Parathyroid adenoma (tissue), 2 donors: ENCODE measurements around the gene CDH12.

Experiments used
- H2AFZ ChIP-seq: fragments of 300-600 bp; sonication (generic); one replicate; pipeline ENCODE4 v1.7.0; 2017; ENCODE audit warnings: antibody characterized with exemption, mild to moderate bottlenecking
- H3K27ac ChIP-seq: fragments of 300-600 bp; sonication (generic); one replicate; pipeline ENCODE4 v1.7.0; 2017
- H3K27me3 ChIP-seq: fragments of 300-600 bp; sonication (generic); one replicate; pipeline ENCODE4 v1.7.0; 2017; ENCODE audit warnings: low read length; ENCODE audit not compliant: control insufficient read depth, insufficient read depth
- H3K36me3 ChIP-seq: fragments of 300-600 bp; sonication (generic); one replicate; pipeline ENCODE4 v1.7.0; 2017; ENCODE audit warnings: low read length; ENCODE audit not compliant: control insufficient read depth, insufficient read depth
- H3K4me1 ChIP-seq: fragments of 300-600 bp; sonication (generic); one replicate; pipeline ENCODE4 v1.7.0; 2017; ENCODE audit warnings: control low read depth
- H3K4me2 ChIP-seq: fragments of 300-600 bp; sonication (generic); one replicate; pipeline ENCODE4 v1.7.0; 2017; ENCODE audit warnings: low read length
- H3K4me3 ChIP-seq: fragments of 300-600 bp; sonication (generic); one replicate; pipeline ENCODE4 v1.7.0; 2017; ENCODE audit warnings: low read depth, low read length
- H3K79me2 ChIP-seq: fragments of 300-600 bp; sonication (generic); one replicate; pipeline ENCODE4 v1.7.0; 2017; ENCODE audit warnings: control low read depth
- H3K9ac ChIP-seq: fragments of 300-600 bp; sonication (generic); one replicate; pipeline ENCODE4 v1.7.0; 2017; ENCODE audit warnings: mild to moderate bottlenecking
- H3K9me3 ChIP-seq: fragments of 300-600 bp; sonication (generic); one replicate; pipeline ENCODE4 v1.7.0; 2017; ENCODE audit warnings: low read length; ENCODE audit not compliant: control insufficient read depth
- CTCF ChIP-seq: fragments of 300-600 bp; sonication (generic); IDR thresholded peaks from one replicate; pipeline ENCODE4 v1.7.0; 2017; ENCODE audit warnings: antibody characterized with exemption, mild to moderate bottlenecking
- donor health status: primary hyperparathyroidism.

Gene CDH12

GRCh38 chr5:21783074-21783679 lies 1070.0 kb downstream of the CDH12 start:
- Histone ChIP-seq H3K4me2 (no peak overlapping the region), H3K4me3 (no peak overlapping the region), H3K36me3 (no peaks in the 10 kb centered on the region), H3K27me3 (no peaks in the 10 kb centered on the region), H3K9me3 (no peaks in the 10 kb centered on the region), H3K9ac (no peak overlapping the region), H3K27ac (no peak overlapping the region), H3K79me2 (no peaks in the 10 kb centered on the region), H3K4me1 (no peaks in the 10 kb centered on the region), H2AFZ (no peak overlapping the region)
- no peak for TF ChIP-seq CTCF

GRCh38 chr5:21776466-21776865 lies 1076.7 kb downstream of the CDH12 start:
- H3K79me2 ChIP-seq: no peaks in the 10 kb centered on the region
- no peak overlapping the region for H3K4me3 ChIP-seq
- no peak overlapping the region for H3K9ac ChIP-seq
- TF ChIP-seq CTCF: no peak
- H3K27ac ChIP-seq: no peak overlapping the region
- no peaks in the 10 kb centered on the region for H3K27me3 ChIP-seq
- no peaks in the 10 kb centered on the region for H3K9me3 ChIP-seq
- no peaks in the 10 kb centered on the region for H3K4me1 ChIP-seq
- no peak overlapping the region for H2AFZ ChIP-seq
- H3K4me2 ChIP-seq: no peak overlapping the region
- no peaks in the 10 kb centered on the region for H3K36me3 ChIP-seq

- H2AFZ ChIP-seq: no peak overlapping the region
- H3K4me3 ChIP-seq: no peak overlapping the region
- no peaks in the 10 kb centered on the region for H3K36me3 ChIP-seq
- no peaks in the 10 kb centered on the region for H3K4me1 ChIP-seq
- no peak overlapping the region for H3K27ac ChIP-seq
- H3K79me2 ChIP-seq: no peaks in the 10 kb centered on the region
- no peaks in the 10 kb centered on the region for H3K27me3 ChIP-seq
- H3K9me3 ChIP-seq: no peaks in the 10 kb centered on the region
- no peak overlapping the region for H3K9ac ChIP-seq
- no peak for TF ChIP-seq CTCF
- no peak overlapping the region for H3K4me2 ChIP-seq
These were observed 1078.3 kb downstream of the CDH12 start for GRCh38 chr5:21774801-21775200.

- Histone ChIP-seq H3K4me1 (no peaks in the 10 kb centered on the region), H3K27me3 (no peaks in the 10 kb centered on the region), H3K27ac (no peak overlapping the region), H3K4me2 (no peak overlapping the region), H3K4me3 (no peak overlapping the region), H3K9me3 (no peaks in the 10 kb centered on the region), H2AFZ (no peak overlapping the region), H3K79me2 (no peaks in the 10 kb centered on the region), H3K9ac (no peak overlapping the region), H3K36me3 (no peaks in the 10 kb centered on the region)
- no peak for TF ChIP-seq CTCF
These were observed 1078.9 kb downstream of the CDH12 start for GRCh38 chr5:21774281-21774680.

- no peak overlapping the region for H3K27ac ChIP-seq
- no peak overlapping the region for H2AFZ ChIP-seq
- no peak overlapping the region for H3K9ac ChIP-seq
- H3K27me3 ChIP-seq: no peaks in the 10 kb centered on the region
- no peak overlapping the region for H3K4me3 ChIP-seq
- H3K4me2 ChIP-seq: no peak overlapping the region
- TF ChIP-seq CTCF: no peak
- H3K79me2 ChIP-seq: no peaks in the 10 kb centered on the region
- H3K9me3 ChIP-seq: no peaks in the 10 kb centered on the region
- H3K36me3 ChIP-seq: no peaks in the 10 kb centered on the region
- no peaks in the 10 kb centered on the region for H3K4me1 ChIP-seq
These were observed 1079.7 kb downstream of the CDH12 start for GRCh38 chr5:21773456-21773855.
